GM21786 (cell line): ENCODE data around the gene ADARB2.
A peak's percentile ranks its signal among the peaks of the same experiment; 100 is the strongest.

Experiments used
- ATAC-seq: cut with Tn5 transposase; IDR thresholded peaks from one replicate; pipeline ENCODE4 v1.9.1; 2021; ENCODE audit not compliant: unreplicated experiment

ADARB2 gene

DNA sequence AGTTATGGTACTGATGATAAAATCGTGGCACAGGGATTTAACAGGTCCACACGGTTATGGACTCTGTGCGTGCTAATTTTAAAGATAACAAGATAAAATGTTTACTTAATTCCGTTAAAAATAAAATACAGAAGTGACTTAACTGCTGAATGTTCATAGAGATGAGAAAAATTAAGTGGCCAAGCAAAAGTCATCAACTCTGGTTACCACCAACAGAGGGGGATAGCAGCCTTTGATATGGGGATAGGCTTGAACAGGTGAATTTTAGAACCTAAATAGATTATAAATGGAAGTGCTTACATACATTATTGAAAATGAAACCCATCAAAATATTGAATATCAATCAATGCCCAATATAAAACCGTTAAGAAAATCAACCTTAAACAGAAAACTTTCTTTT is 436.2 kb downstream of the ADARB2 start:
- ATAC-seq, result no peak

DNA sequence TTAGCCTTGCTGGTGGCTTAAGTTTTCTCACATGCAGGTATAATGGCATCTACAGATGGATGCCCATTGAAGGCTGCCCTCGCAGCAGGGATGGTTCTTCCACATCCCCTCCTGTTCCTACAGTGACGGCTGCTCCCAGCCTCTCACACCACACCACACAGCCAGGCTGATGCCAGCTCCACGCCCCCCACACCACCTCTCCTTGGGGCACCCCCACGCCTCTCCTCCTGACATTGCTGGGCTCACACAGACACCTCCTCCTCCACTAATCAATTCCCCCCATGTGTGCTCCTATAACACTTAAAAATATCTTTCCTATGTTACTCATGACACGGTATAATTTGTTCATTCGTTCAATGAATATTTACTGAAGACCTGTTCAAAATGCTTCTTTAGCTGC is 437.1 kb downstream of the ADARB2 start:
- no peak for ATAC-seq

DNA sequence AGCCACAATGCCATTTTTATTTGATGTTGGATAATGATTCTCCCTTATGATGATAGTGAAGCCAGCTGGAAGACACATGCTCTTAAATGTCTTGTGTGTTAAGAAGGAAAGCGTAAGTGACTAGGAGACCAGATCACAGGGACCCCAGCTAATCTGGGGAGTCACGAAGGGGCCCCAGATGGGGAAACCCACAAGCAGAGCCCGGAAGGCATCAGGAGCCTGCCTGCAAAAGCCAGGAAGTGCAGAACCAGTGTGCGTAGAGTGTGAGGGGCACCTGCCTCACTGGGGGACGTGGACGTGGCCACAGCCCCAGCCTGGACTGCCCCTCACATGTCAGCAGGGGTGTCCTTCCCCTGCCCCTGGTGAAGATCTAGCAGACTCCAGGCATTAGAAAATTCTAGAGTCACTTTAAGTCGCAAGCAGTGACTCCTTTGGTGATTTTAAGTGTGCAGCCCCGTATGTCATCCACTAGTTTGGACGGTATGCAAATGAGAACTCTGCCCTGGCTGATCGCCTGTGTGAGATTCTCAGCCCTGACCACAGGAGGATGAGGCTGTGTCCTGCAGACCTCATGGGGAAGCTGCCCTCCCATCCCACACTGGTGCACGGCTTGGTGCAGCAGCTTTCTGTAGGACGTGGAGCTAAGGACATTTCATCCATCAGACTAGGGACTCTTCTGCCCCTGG is 438.1 kb downstream of the ADARB2 start:
- peak; percentile 61 for ATAC-seq

DNA sequence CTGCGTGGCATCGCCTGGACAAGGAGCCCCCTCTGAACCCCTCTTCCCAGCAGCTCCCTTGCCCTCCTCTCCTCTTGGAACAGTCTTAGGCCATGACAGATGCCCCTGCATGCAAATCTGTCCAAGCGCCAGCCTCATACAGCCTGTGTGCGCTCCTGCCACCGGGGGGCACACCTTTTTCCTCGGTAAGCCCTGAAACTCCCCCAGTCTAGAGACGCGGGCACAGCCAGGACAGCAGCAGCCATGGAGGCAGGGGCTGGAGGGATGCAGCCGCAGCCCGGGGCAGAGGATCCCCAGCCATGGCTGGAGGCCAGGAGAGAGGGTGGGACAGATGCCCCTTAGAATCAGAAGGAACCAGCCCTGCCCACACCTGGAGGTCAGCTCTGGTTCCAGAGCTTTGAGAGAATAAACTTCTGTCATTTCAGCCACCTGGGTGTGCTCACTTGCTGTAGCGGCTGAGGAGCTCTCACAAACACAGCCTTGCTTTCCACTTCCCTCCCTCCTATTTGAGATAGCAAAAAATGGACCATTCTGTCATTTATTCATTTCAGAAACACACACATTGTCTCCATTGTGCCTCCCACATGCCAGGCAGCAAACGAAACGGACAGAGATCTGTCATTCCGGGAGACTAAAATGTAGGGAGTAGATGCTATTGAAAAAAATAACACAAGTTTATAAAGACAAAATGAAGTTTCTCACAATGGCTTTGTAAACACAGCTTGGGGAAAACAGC is 439.6 kb downstream of the ADARB2 start:
- no peak for ATAC-seq

DNA sequence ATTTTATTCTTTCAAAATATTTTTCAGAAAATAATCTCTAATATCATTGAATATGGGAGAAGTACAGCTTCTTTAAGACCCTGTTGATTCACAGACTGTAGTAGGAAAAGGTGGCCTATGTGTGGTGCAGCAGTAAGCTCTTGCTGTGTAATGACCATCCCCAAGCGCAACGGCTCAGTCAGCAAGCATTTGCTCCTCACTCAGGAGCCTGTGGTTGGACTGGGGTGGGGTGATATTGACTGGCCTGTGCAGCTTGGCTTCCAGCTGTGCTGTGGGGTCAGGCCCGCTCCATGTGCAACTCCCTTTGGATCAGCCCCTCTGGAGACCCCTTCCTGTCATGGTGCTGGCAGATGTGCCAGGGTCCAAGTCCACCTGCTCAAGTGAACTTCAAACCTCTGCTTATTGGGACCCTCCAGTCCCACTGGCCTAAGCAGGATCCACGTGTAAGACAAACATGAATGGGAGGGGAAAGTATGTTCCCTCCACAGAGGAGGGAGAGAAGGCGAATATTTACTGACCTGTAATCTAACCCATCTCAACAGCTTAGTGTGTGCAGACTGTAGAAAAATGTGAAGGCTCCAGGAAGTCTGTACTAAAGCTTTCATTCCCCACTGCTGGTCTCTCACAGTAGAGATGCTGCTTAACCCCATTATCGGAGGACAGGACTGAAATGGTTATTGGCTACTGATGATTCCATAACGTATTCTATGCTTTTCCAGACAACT is 441.4 kb downstream of the ADARB2 start:
- no peak for ATAC-seq

DNA sequence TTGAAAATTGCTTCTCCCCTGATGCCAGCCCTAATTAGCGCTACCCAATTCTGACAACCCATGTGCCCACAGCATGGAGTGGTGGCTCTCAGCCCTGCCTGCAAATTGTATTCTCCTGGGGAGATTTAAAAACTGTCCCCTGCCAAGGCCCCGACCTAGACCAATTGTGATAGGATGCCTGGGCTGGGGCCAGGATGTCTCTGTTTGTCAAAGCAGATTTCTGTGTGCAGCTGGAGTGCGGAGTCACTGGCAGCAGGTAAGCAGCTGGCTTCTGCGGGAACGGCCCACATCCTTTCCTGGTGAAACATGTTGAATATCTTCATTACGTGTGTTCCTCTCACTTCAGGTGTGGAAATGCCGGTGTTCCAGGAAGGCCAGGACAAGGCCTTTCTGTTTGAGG is 442.6 kb downstream of the ADARB2 start:
- ATAC-seq, result no peak

DNA sequence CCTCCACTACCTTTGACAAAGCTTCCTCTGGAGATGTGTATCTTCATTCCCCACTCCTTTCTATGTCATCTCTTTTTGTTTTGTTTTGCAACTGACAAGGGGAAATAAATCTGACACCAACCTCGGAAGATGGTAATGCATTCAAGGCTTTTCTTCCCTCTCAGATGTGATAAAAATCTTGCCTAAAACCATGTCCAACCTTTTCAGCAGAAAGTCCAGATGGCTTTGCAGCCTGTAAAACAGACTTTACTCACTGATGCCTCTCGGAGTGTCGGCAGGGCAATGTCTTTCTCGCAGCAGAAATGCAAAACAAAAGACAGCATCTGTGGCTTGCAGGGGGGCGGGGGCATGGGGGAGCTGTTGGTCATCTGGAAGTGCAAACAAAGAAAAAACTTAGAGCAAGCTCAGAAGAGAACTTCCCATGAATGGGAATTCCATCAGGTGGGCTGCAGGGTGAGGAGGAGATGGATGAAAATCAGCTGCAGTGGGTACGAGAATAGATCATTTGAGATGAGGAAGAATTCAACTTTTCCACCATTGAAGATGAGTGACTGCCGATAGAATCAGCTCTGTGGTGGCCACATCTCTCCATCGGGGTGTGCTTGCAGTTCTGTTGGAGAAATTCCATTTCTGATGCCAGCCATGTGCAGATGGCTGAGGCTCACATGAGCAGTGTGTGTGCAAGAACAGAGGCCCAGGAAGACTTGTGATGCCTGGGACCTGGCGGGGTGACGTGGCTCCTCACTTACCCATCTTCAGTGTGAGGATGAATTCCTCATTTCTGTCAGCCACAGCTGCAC is 443.5 kb downstream of the ADARB2 start:
- ATAC-seq, result no peak

DNA sequence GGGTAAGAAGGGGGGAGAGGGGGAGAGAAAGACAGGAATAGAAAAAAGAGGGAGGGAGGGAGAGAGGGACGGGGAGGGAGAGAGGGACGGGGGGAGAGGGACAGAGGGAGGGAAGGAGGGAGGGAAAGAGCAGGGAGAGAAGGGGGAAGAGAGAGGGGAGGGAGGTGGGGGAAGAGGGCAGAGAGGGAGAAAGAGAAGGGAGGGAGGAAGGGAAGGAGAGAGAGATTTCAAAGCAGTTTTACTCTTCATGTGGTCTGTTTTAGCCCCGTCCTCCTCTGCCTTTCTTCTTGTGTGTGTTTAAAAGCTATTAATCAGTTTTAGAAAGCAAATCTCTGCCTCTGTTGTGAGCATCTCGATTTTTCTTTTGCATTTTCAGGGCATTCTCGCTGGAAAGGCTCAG is 444.2 kb downstream of the ADARB2 start:
- no peak for ATAC-seq

DNA sequence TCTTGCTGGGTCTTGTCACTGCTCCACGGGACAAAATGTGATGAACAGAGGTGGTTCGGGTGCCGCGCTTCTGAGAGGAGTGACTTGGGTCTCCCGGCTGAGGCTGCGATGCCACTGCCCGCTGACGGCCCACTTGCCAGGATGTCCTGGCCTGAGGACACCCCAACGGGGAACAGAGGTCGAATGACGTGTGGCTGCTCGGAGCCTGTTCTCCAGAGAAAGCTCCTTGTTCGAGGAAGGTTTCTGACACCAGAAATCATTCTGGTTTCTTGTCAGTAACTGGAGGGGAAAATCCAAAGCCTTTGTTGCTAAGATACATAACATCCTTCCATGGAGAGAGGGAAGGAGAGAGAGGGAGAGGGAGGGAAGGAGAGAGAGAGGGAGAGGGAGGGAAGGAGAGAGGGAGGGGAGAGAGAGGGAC is 444.7 kb downstream of the ADARB2 start:
- no peak for ATAC-seq

DNA sequence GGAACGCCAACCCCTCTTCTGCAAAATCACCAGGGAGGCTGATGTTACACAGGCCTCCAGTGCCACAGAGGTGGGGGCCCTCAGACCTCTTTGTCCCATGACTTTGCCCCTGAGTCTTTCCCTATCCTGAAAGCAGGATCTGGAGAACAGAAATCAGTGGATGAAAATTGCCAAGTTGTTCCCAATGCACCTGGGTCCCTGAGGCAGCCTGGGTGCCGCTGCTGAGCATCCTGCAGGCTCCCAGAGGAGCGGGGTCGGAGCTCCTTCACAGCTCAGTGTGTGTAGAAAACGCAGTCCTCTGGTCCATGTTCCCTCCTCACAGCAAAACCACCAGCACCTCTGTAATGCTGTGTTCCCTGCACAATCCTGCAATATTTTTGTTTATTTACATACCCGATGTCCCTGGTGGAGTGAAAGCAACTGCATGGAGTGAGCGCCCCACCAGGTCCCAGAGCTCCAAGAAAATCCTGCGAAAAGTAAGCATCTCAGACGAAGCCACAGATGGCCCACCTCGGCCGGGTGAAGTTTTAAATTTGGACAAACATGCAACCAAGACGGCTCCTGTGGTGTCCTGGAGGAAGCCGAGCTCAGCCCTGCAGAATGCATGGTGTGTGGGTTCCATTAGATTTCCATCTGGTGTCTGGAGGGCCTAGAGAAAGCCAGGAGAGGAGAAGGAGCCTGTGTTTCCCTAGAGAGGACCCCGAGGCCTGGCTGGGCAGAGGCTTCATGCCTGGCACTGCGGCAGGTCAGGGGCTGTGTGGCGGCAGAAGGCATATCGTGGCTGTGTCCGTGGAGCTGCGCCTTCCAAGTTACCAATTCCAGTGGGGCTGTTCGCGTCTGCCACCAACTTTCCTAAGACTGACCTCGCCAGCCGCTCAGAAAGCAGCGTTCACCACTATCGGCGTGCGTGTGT is 445.9 kb downstream of the ADARB2 start:
- no peak for ATAC-seq

DNA sequence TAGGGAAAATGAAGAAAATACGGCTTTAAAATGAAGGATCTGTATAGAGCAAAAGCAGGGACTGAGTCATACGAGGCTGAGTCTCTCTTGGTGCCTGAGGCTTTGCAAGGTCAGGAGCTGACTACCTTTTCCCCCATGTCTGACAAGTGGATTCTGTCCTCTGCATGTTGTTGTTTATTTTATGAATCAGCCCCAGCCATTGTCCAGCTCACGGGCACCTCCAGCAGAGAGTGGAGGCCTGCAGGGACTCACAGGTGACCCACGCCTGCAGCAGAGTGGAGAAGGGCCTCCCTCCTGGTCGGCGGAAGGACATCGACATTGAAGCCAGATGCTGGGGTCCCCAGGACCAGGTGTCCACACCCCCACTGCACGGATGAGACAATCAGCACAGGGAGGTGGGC is 447.3 kb downstream of the ADARB2 start:
- no peak for ATAC-seq

DNA sequence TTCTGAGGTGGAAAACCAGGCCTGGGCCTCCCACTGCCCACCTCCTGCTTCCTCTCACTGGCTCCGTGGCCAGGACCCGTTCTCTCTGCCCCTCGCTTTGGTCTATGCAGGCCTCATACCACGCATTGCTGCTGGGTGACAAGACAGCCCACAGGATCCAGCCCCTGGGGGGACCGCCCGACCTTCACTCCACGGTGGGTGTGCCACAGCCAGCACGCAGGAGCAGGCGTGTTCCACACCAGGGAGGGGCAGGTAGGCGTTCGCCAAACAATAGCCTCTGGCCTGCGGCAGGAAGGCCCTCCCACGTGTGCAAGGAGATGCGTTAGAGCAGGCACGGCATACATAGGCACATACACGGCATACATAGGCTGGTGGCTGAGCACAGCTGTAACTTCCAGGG is 447.7 kb downstream of the ADARB2 start:
- no peak for ATAC-seq

DNA sequence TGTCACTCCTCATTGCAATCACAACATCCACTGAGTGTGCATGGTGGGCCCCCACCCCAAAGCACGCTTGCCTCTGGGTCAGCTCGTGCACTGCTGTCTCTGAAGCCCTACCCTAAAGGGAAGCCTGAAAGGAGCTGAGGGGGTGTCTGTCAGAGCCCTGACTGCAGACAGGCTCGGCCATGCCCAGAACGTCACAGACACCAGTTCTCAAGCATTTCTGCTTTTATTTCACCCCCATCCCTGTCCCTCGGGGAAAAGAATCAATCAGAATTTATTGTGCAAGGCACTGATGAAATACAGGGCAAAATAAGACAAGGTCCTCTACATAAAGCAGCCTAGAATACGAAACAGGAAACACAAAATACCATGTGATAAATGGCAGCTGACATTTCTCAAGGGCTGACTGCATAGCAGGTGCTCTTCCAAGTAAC is 449.3 kb downstream of the ADARB2 start:
- no peak for ATAC-seq

DNA sequence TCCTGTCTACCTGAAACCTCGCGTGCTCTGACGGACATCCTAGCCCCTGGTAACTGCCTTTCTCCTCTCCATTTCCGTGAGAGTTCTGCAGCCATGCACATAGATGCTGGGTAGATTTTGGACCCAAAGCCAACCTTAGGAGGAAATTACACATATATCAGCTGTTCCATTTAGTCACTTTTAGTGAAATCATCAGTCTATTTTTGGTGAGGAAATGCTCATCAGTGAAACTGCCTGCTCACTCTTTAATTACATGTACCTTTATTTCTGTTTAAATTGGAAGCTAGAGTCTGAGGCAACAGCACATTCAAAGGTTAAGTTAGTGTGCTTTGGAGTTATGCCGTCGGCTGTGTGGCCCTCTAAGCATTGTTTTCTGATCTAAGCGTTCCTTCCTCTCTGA is 449.8 kb downstream of the ADARB2 start:
- ATAC-seq, result no peak

DNA sequence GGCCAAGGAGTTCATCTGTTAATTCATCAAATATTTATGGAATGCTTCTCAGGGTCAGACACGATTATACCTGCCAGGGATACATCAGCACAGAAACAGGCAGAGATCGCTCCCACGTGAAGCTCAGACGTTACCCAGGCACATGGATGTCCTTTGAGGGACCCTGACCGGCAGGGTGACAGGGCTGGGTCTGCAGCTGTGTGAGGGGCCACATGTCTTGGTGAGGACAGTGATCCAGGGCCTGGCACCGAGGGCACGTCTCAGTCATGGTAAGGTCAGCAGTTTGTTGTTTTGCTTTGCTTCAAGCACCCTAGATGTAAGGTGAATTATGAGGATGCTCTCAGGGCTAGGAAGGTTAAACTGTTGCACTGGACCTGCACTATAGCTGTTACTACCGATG is 453.2 kb downstream of the ADARB2 start:
- ATAC-seq, result no peak

DNA sequence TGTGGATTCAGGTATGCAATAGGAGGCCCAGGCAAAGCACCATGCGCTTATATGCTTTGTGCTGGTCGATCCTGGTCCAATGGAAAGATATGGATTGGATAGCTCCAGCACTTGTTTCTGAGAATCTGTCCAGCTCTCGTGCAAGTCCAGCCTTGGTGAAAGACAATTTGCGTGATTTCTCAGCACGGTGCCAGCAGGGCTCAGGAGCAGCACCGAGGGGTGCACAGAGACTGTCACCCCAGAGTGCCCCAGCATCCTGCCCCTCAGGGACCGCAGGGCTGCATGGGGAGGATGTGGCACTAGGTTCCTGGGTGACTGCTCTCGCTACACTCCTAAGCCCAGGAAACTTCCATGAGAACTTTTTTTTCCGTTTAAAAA is 455.9 kb downstream of the ADARB2 start:
- no peak for ATAC-seq

DNA sequence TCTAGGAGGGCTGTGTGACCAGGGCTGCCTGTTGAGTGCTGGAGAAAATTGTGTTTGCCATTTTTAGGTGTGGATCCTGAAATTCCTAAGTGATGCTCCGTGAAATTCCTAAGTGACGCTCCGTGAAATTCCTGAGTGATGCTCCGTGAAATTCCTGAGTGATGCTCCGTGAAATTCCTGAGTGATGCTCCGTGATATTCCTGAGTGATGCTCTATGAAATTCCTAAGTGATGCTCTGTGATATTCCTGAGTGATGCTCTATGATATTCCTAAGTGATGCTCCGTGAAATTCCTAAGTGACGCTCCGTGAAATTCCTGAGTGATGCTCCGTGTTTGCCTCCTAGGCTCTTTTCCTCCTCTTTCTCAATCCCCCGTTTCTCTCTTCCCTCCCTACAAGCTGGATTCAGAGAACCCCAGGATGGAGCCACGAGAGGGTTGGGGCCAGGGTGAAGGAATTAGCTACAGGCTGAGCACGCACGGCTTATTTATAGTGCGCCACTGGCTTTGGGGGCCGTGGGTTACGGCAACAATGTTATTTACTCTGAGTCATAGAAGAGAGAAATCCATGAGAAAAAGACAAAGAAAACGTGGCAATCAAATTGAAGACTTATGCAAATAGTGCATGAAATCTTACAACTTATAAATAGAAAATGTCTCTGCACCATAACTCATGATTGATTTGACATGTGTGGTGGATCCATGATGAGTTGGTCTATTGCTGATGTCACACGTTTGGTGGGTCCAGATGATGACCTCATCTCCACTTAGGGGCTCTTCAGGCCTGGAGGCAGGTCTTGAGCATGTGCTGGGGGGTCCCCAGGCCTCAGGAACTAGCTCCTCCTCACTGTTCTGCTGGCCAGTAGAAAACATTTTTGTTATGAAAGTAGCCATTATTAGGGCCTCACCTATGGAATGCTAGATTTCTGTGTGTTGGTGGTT is 456.6 kb downstream of the ADARB2 start:
- no peak for ATAC-seq

DNA sequence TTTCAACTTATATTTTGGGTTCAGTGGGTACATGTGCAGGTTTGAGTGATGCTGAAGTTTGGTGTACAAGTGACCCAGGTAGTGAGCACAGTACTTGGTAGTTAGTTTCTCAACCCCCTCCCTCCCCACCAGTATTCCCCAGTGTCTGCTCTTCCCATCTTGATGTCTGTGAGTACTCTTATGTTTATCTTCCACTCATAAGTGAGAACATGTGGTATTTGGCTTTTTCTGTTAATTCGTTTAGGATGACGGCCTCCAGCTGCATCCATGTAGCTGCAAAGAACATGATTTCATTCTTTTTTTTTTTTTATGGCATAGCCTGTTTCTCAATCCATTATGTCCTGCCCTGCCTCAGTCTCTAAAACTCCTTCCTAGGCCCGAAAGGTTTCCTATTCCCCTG is 459.0 kb downstream of the ADARB2 start:
- no peak for ATAC-seq
